ENCODE measurements around the gene HNRNPF. TPM values are rescaled to one million over a fixed set of nuclear protein-coding genes. Genes with fewer than 3 reads are reported as not detected.

HNRNPF gene
- total RNA-seq, 1 experiment from 2014 or later: 237 TPM

DNA sequence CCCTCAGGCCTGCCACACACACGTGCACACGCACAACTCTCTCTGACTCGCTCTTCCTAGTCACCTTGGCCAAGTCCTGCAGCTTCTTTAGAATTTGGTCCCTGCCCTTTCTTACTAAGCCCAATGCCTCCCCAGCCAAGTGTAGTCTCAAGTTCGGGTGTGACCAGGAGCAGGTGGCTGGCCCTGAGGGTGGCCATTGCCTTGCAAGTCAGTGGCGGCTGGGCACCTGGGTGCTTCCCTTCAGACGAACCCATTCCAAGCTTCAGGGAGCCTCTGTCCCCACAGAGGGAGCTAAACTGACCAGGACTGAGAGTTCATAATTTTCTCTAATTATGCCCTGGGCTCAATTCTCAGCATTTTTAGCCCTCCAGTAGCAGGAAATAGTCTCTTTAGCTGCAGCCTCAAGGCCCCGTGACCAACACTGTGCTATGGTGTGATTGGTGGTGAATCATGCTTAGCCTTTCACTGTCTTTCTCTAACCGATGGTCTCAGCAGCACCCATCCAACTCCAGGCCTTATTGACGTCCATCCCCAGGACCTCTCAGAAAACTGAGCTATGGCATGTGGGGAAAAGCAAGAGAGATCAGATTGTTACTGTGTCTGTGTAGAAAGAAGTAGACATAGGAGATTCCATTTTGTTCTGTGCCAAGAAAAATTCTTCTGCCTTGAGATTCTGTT, 72.2 kb downstream of the HNRNPF start:
- no peak overlapping the region for H3K27ac ChIP-seq
- H3K9me3 ChIP-seq (replicated peaks): no peaks in the 10 kb centered on the region
- H3K4me3 ChIP-seq: no peak overlapping the region
- H3K4me1 ChIP-seq (replicated peaks): no peaks in the 10 kb centered on the region
- DNase-seq (ENCODE audit: low read depth in 1 of 2, low spot score in 2 of 2): no peak
- H3K27me3 ChIP-seq (replicated peaks): peaks cover 10% of the 10 kb centered on the region; the same call in 1 of the 2 replicates
- H3K36me3 ChIP-seq: no peaks in the 10 kb centered on the region

DNA sequence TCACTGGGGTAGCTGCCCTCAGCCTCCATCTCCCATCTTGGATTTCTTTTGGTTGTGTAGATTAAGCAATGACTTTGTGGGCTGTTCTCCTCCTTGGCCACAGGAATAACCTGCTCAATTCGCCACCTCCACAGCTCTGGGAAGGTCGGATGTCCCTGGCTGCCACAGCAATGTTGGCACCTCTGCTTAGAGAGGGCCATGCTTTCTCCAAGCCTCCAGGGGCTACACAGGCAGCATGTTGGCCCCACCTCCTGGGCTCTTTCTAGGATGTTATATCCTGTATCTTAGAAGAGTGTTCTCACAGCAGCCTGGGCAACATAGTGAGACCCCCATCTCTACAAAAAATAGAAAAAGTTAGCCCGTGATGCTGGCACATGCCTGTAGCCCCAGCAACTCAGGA, 72.9 kb downstream of the HNRNPF start:
- no peaks in the 10 kb centered on the region for H3K9me3 ChIP-seq (replicated peaks)
- H3K27ac ChIP-seq: no peak overlapping the region
- no peak overlapping the region for H3K4me3 ChIP-seq
- H3K4me1 ChIP-seq (replicated peaks): no peaks in the 10 kb centered on the region
- H3K36me3 ChIP-seq: no peaks in the 10 kb centered on the region
- peaks cover 10% of the 10 kb centered on the region; the same call in 1 of the 2 replicates for H3K27me3 ChIP-seq (replicated peaks)
- no peak for DNase-seq (ENCODE audit: low read depth in 1 of 2, low spot score in 2 of 2)

Other genes with a start within 250 kb of the HNRNPF start
- gene RASGEF1A, start 142.1 kb downstream of the HNRNPF start, total RNA-seq (2014; rRNA removed; shearing (Covaris generic)): not detected in 2 replicates
- not detected in 2 replicates for gene FXYD4, start 37.5 kb downstream of the HNRNPF start, total RNA-seq (2014; rRNA removed; shearing (Covaris generic))
- 2.4 and 3.9 TPM in 2 replicates for gene ZNF487, start 27.9 kb upstream of the HNRNPF start, total RNA-seq (2014; rRNA removed; shearing (Covaris generic))
- 1.7 and 2.5 TPM in 2 replicates for gene ZNF239, start 165.4 kb upstream of the HNRNPF start, total RNA-seq (2014; rRNA removed; shearing (Covaris generic))
- gene ZNF485, start 197.3 kb upstream of the HNRNPF start, total RNA-seq (2014; rRNA removed; shearing (Covaris generic)): 1.8 and 3.3 TPM in 2 replicates
- 29.8 and 41.3 TPM in 2 replicates for gene ZNF32, start 239.7 kb upstream of the HNRNPF start, total RNA-seq (2014; rRNA removed; shearing (Covaris generic))